Measurements from ENCODE around the gene DHH.

GRCh38 chr12:49050507-49051372 is 43.9 kb downstream of the DHH start:
- TF ChIP-seq EZH2 (IDR thresholded peaks at IDR 0.05; ENCODE audit: borderline replicate concordance, low read depth, low read length, poor library complexity, severe bottlenecking) (no peak), CTCF (conservative IDR thresholded peaks at IDR 0.05; ENCODE audit: low read depth, low read length) (no peak)

Data from A673 (cell line).